GM19351 (cell line): ENCODE results near the gene ABCC10.

Experiments used
- ATAC-seq: cut with Tn5 transposase; IDR thresholded peaks from one replicate; pipeline ENCODE4 v1.9.1; 2021; ENCODE audit warnings: mild to moderate bottlenecking, moderate library complexity; ENCODE audit not compliant: unreplicated experiment

ABCC10 gene

DNA sequence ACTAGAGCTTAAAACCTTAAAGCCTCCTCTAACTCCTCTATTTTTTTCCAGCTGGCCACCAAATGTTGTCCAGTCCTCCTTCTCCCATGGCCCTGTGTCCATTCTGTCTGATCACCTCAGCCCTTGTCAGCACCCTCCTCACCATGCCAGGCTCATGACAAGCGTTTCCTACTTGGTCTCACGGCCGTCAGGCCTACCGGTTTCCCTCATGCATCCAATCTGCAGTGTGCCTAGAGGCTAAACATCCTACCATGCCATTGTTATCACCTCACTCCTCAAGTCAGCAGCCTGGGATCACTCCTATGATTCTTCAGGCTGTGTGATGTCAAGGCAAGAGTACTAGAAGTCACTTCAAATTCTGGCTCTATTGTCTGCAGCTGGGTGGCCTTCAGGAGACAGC is 40.4 kb downstream of the ABCC10 start:
- ATAC-seq, result no peak

GRCh38 chr6:43468240-43468639 is 40.9 kb downstream of the ABCC10 start:
- no peak for ATAC-seq

DNA sequence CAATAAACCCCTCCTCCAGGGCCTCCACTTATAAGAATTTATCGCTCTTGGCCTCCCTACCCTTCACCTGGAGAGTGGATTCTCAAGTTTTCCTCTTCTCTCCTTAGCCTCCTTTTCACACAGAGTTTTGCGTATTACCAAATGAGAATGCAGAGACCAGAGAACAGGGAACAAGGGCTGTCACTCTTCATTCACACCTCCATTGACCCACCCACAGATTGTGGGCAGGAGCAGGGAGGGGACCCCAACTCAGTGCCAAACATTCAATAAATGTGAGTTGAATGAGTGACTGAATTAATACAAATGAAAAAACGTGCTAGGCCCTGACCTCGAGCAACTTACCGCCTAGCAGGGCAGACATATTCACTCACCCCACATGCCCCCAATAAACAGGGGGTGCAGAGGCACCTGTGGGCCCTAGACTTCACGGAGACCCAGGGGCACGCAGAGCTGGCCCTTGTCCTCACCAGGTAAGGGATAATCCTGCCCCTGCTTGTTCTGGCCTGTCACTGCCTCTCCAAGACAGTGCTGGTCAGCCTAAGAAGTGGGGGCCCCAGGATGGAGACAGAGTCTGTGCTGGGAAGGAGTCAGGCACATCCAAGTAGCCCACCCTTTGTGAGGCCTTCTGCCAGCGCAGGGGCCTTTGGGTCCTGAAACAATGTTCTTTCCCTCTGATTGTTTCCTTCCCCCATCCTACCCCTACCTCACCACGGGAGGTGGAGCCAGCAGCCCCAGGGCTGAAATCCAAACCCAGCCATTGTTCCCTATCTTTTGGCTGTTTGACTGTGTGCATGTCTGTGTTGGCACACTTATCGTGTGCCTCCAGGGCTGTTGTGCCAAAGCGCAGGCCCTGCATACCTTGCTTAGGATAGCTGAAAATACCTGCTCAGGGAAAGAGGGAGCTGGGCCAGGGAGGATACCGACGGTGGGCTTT is 41.7 kb downstream of the ABCC10 start:
- no peak for ATAC-seq

- no peak for ATAC-seq
Observed at GRCh38 chr6:43469947-43470346, 42.6 kb downstream of the ABCC10 start.

GRCh38 chr6:43471399-43471798 is 44.1 kb downstream of the ABCC10 start:
- ATAC-seq, result no peak

GRCh38 chr6:43472515-43472914 is 45.2 kb downstream of the ABCC10 start:
- no peak for ATAC-seq

DNA sequence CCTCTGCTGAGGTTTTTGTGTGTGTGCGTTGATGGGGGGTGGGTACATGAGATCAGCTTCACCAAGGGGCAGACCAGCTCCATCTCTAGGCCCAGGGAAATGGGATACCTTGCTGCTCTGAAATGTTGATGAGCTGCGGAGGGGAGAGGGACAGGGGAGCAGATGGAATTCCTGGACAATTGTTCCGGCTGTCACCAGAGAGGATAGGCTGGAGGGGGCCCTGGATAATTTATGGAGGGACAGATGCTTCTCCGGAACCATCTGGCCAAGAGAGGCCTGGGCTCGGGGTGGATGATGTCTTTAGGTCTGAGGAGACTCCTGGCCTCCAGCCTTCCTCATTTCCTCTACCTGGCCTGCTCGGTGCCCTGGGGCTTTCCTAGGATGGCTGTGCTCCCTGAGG is 48.2 kb downstream of the ABCC10 start:
- ATAC-seq, result no peak

DNA sequence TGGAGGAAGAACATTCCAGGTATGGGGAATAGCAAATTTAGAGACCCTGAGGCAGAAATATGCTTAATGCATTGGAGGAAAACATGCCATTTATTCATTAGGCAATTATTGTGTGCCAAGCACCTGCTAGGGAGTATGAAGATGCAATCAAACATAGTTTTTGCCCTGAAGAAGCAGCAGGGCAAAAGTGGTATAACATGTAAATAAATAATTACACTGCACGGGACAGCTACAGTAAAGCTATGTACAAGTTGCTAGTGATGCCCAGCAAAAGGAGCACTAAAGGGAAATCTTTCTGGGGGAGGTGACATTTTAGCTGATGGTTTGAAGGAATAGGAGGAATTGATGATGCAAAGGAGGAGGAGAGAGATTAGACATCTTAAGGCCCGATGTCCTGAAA is 49.4 kb downstream of the ABCC10 start:
- no peak for ATAC-seq

DNA sequence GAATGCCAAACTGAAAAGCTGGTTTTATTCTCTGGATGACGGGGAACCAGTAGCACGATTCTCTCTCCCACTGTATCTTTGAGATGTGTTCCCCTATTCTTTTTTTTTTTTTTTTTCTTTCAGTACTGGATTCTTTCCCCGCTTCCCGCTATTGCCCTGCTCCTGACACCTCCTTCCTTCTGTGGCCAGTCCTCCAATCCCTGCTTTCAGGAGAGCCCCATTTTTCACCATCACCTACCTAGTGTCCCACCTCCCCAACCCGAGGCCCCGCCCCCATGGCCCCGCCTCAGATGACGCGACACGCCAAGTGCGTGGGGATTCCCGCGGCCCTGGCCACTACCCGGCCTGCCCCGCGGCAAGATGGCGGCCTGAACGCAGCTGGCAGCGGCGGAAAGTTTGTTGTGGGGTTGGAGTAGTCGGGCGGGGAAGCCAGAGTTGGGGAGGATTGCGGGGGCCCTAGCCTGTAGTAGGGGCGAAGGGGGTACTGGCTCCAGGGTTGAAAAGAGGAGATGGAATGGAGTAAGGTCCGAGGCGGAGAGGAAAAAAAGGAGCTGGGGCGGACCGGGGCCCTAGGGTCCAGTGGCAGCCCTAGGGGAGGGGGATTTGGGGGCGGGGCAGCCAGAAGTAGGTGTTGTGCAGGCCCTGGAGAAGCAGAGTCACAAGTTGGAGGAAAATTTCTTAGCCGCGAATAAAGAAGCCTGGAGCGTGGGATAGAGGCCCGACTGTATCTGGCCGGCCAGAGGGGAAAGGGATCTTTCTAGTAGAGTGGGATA is 50.1 kb downstream of the ABCC10 start, which contains the start of gene TJAP1:
TJAP1 (plus strand) TSS at position 336 of the 773 bp plus-strand sequence. CDS start 21,432 bp downstream, outside the sequence.
- ATAC-seq, result peak; percentile 97

GRCh38 chr6:43478008-43478372 is 50.6 kb downstream of the ABCC10 start:
- ATAC-seq, result no peak

DNA sequence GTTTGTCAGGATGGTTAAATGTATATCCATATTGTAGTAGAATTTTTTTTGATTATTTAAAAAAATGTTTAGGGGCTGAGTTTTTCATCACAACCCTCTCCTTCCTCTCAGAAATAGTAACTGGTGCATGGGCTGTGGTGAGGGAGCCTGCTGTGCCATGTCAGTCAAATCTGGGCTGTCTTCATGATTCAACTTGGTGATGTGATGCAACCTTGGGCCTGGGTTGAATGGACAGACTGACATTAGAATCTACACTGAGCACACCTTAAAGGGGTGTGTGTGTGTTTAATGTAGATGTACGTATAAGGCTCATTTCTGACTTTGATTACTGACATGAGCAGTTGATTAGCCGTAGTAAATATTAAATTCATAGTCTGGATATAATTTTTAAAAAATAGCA is 53.7 kb downstream of the ABCC10 start:
- no peak for ATAC-seq

GRCh38 chr6:43481591-43482236 is 54.4 kb downstream of the ABCC10 start:
- no peak for ATAC-seq

- ATAC-seq, result no peak
Observed at GRCh38 chr6:43488667-43489276, 61.4 kb downstream of the ABCC10 start.

- ATAC-seq, result no peak
Observed at GRCh38 chr6:43489277-43490072, 62.1 kb downstream of the ABCC10 start.

GRCh38 chr6:43490523-43490939 is 63.2 kb downstream of the ABCC10 start:
- no peak for ATAC-seq

DNA sequence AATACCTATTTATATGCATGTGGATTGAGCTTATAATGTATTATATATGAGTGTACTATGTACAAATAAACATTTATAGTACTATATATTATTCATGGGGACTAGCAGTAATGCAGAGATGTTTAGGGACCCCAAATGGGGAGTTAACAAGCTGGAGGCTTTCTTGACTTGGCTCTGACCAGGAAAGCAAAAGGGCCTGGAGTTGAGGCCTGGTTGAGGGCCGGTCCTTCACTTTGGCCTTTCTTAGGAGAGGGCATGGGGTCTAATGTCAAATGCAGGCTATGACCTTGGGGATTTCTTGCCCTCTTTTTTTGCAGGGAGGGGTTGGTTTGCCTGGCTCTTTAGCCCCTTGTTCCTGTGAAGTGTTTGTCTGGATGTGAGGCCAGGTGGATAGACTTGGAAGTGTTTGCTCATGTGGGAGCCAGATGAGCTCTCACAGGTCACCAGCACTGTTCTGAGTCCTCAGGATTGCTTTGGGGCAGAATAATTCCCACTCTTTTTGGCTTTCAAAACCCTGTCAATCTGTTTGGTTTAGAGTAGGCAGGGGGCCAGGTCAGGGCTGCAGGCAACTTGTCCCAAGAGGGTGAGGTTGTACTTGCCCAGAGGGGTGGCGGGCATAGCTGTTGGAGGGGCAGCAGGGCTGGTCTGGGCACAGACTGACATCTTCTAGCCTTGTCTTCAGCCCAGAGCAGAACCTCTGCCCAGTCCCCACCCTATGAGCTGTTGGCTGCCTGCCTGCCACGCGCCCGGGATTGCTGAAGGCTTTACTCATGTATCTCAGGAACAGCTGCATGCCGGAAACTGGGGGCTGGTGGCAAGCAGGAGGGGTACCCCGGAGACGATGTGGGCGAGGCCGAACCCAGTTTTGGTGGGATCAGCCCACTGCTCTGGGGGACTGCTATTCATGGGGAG is 64.7 kb downstream of the ABCC10 start:
- no peak for ATAC-seq

- ATAC-seq, result no peak
Observed at GRCh38 chr6:43492673-43493072, 65.3 kb downstream of the ABCC10 start.

GRCh38 chr6:43493230-43493629 is 65.9 kb downstream of the ABCC10 start:
- no peak for ATAC-seq

DNA sequence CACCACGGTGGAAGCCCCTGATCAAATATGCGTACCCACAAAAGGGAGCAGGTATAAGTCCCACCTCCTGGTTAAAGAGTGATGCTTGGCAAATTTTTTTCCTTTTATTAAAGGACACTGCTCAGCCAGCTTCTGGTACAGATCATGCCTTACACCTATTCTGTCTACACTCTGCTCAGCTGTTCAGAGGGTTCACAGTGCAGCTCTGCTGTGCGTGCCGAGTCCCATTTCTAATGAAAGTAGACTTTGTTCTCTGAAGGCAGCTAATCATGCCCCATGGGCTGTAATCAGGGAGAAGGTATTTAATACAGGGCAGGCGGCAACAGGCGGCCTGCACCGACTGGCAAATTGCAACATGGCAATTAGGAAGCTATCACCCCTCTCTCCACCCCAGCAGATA is 66.5 kb downstream of the ABCC10 start:
- no peak for ATAC-seq
